Measurements from ENCODE around the gene LPP.

- TF ChIP-seq CTCF (IDR thresholded peaks at IDR 0.05; ENCODE audit: low read depth, low read length, poor library complexity, severe bottlenecking) (no peak), EZH2phosphoT487 (IDR thresholded peaks at IDR 0.05; ENCODE audit: borderline replicate concordance, low read length) (no peak)
These were observed 173.0 kb downstream of the LPP start for GRCh38 chr3:188326968-188327367.
